Activated naive CD4-positive, alpha-beta T cell treated with anti-CD3 and anti-CD28 coated beads, Interleukin-2, amount 50 U/mL, for 24 hours (primary cell): ENCODE data around the gene SEMA4F.
A peak's percentile ranks its signal among the peaks of the same experiment; 100 is the strongest.

Experiments used
- H3K27ac Mint-ChIP-seq: one replicate; pipeline ENCODE4 v1.8.0; 2021; ENCODE audit warnings: mild to moderate bottlenecking, mixed read lengths
- H3K27me3 Mint-ChIP-seq: one replicate; pipeline ENCODE4 v1.8.0; 2021; ENCODE audit warnings: mixed read lengths
- H3K36me3 Mint-ChIP-seq: one replicate; pipeline ENCODE4 v1.8.0; 2021; ENCODE audit warnings: mixed read lengths
- H3K4me1 Mint-ChIP-seq: one replicate; pipeline ENCODE4 v1.8.0; 2021; ENCODE audit warnings: mixed read lengths
- H3K4me3 Mint-ChIP-seq: one replicate; pipeline ENCODE4 v1.8.0; 2021; ENCODE audit warnings: mild to moderate bottlenecking, mixed read lengths
- H3K9me3 Mint-ChIP-seq: one replicate; pipeline ENCODE4 v1.8.0; 2021; ENCODE audit warnings: mixed read lengths

Gene SEMA4F

DNA sequence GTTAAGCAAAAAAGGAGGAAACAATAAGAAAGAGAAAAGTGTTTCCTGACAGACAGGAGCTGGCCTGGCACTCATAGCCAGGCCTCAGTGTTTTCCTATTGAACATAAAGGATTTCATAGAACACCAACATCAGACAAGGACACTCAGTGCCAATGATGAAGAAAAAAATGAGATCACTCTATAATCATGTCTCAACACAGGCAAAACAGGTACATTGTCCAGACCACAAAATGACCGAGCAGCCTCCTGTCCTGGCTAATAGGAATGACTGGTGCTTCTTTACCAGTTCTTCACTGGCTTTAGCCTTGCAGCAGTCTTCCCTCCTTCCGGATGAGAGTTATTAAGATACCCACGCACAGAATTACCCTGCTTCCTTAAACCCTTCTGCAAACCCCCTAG lies 35.6 kb downstream of the SEMA4F start:
- H3K36me3 Mint-ChIP-seq = no peaks in the 10 kb centered on the region
- no peak overlapping the region for H3K27ac Mint-ChIP-seq
- H3K4me1 Mint-ChIP-seq = no peaks in the 10 kb centered on the region
- H3K27me3 Mint-ChIP-seq = no peaks in the 10 kb centered on the region
- H3K9me3 Mint-ChIP-seq = no peaks in the 10 kb centered on the region
- H3K4me3 Mint-ChIP-seq = no peak overlapping the region

DNA sequence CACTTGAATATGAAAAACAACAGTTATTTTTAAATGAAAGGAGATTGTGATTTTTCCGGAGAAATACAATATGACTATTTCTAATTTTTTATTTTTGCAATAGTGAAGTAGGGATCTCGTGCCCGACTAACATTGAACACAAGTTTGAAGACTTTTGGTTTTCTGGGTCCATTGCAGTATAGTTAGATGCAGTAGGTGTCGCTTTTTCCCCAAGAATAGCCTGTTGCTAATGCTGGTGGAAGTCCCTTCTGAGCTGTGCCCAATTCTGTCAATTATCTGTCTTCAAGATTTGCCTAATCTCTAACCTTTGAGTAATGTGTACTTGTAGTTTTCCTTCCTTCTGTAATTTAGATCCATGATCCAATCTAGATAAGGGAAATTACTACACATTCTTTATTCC lies 36.5 kb downstream of the SEMA4F start:
- Mint-ChIP-seq H3K9me3 (no peaks in the 10 kb centered on the region), H3K4me3 (no peak overlapping the region), H3K27me3 (no peaks in the 10 kb centered on the region), H3K27ac (no peak overlapping the region), H3K4me1 (no peaks in the 10 kb centered on the region), H3K36me3 (no peaks in the 10 kb centered on the region)

DNA sequence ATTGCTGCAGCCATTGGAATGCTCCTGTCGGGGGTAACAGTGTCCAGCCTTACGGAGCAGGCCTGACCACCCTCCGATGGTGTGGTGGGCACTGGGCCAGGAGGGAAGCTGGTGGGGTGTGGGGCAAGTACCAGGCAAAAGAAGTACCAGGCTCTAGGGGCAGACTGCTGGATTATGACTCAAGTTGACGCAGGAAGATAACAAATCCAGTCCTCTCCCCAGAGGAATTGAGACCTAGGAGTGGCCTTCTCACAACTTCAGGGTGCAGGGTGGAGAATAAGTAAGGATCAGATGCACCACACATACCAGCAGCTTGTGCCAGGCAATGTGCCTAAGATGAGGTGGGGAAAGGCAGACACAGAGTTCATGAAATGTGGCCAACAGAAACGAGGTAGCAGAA lies 37.9 kb downstream of the SEMA4F start:
- Mint-ChIP-seq H3K27ac (no peak overlapping the region), H3K27me3 (no peaks in the 10 kb centered on the region), H3K4me3 (no peak overlapping the region), H3K36me3 (no peaks in the 10 kb centered on the region), H3K4me1 (no peaks in the 10 kb centered on the region), H3K9me3 (no peaks in the 10 kb centered on the region)

DNA sequence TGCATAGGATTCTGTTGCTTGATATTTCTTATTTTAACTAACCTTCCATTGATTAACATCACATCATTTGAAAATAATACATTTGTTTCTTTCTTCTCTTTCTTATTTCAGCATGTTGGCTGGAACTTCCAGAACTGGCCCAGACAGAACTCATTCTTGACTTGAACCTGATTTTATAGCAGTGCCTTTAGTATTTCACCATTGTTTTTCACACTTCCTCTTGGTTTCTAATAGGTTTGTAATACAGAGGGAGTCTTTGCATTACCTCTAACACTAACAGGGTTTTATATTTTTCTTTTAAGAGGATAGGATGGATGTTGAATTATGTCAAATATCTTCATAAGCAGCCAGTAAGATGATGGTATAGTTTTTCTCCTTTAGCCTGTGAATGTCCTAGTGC lies 39.2 kb downstream of the SEMA4F start:
- no peak overlapping the region for H3K27ac Mint-ChIP-seq
- H3K9me3 Mint-ChIP-seq = no peaks in the 10 kb centered on the region
- no peaks in the 10 kb centered on the region for H3K27me3 Mint-ChIP-seq

DNA sequence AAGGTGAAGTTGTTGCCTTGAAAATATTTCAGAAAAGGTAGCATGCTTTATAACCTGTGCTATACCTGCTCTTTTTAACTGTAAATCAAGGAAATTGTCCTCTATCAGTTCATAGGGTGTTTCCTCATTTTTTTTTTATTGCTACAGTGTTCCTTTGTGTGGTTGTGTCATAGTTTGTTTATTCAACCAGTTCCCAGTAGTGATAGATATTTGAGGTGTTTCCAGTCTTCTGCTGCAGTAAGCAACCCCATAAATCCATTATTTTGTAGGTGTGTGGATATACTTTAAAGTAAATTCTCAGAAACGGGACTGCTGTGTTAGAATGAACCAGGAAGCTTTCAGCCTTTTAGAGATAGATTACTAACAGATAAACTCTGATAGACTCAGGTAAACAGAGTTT lies 39.6 kb downstream of the SEMA4F start:
- H3K27me3 Mint-ChIP-seq = no peaks in the 10 kb centered on the region
- H3K9me3 Mint-ChIP-seq = no peaks in the 10 kb centered on the region
- H3K27ac Mint-ChIP-seq = no peak overlapping the region
- no peaks in the 10 kb centered on the region for H3K4me1 Mint-ChIP-seq
- peaks cover 2% of the 10 kb centered on the region for H3K36me3 Mint-ChIP-seq
- H3K4me3 Mint-ChIP-seq = no peak overlapping the region

More for the DNA sequence above, 39.2 kb downstream of the SEMA4F start:
- Mint-ChIP-seq H3K36me3 (peaks cover 2% of the 10 kb centered on the region), H3K4me3 (no peak overlapping the region), H3K4me1 (no peaks in the 10 kb centered on the region)

DNA sequence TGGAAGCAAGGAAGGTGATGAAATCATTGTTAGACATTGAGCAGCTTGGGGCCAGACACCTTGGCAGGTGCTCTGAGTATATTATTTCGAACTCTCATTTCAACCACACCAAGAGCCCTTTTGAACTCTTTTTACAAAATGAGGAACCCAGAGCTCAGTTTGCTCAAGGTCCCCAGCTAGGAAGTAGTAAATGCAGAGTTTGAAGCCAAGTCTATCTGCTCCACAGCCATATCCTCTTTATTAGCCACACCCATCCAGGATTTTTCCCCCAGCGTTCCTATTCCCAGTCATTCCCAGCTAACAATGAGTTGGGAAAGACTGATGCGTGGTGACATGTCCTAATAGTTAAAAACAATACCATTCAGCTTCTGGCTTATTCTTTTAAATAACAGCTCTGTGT lies 40.2 kb downstream of the SEMA4F start:
- Mint-ChIP-seq H3K4me3 (no peak overlapping the region), H3K27me3 (no peaks in the 10 kb centered on the region), H3K4me1 (no peaks in the 10 kb centered on the region), H3K27ac (no peak overlapping the region), H3K9me3 (no peaks in the 10 kb centered on the region), H3K36me3 (peaks cover 2% of the 10 kb centered on the region)

DNA sequence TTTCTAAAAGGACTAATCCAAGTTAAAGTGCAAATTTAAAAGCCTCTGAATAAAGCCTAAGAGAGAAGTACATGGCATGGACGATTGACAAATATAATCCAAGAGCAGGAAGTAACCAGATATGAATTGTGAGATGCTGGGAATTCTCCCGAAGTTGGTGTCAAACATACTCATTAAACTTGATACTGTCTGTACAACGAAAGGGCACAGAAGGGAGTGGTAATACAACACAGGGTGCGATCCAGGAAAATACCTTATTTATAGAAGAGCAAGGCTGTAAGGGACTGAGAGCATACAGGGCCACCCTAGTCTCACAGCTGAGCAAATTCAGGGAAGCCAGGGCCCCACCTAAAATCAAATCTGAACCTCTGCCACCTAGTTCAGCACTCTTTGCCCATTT lies 41.6 kb downstream of the SEMA4F start:
- Mint-ChIP-seq H3K9me3 (no peaks in the 10 kb centered on the region), H3K36me3 (peaks cover 6% of the 10 kb centered on the region), H3K27ac (no peak overlapping the region), H3K4me3 (no peak overlapping the region), H3K4me1 (no peaks in the 10 kb centered on the region), H3K27me3 (no peaks in the 10 kb centered on the region)

DNA sequence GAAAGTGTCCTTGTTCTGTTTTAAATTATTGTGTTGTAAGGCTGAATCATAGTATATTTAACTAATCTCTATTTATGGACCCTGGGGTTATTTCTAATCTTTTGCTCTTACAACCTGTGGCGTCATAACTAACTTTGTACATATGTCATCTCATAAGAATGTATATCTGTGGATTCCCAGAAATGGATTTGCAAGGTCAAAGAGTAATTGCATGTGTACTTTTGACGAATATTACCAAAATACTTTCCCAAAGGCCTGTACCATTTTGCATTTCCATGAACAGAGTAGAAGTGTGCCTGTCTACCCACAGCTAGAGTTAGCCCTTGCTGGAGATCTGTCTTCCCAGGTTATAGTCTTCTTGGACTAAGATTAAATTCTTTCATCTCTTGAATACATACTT lies 42.8 kb downstream of the SEMA4F start:
- Mint-ChIP-seq H3K27me3 (no peaks in the 10 kb centered on the region), H3K4me3 (no peak overlapping the region), H3K27ac (no peak overlapping the region), H3K9me3 (no peaks in the 10 kb centered on the region), H3K36me3 (peaks cover 6% of the 10 kb centered on the region), H3K4me1 (no peaks in the 10 kb centered on the region)

DNA sequence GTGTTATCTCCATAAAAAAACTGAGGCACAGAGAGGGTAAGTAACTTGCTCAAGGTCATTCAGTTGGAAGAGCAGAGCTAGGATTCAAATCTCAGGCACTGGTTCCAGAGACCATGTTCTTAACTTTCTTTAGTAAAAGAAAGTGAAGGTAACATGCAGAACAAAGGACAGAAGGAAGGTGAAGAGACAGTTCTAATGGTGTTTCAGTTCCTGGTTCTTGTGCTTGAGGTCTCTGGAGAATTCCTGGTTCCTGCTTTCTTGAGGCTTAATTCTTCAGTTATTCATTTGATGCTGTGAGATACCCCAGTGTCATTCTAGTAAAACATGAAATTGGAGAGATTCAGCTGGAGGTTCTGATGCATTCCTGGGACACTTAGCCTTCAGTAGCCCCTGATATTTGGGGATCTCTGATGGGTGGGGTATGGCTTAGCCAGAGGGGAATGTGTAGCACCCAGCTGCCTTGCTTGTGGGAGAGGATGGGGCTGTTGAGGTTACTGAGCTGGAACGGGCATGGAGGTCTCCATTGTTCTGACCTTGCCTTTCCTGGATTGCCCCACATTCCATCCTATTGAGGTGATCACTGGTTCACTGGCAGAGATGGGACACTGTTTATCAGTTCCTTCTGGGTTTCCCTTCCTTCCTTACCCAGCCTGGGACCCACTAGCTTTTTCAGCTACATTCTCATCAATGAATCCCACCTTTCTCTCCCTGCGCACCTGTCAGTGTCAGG lies 46.8 kb downstream of the SEMA4F start:
- Mint-ChIP-seq H3K27ac (no peak overlapping the region), H3K27me3 (no peaks in the 10 kb centered on the region)

DNA sequence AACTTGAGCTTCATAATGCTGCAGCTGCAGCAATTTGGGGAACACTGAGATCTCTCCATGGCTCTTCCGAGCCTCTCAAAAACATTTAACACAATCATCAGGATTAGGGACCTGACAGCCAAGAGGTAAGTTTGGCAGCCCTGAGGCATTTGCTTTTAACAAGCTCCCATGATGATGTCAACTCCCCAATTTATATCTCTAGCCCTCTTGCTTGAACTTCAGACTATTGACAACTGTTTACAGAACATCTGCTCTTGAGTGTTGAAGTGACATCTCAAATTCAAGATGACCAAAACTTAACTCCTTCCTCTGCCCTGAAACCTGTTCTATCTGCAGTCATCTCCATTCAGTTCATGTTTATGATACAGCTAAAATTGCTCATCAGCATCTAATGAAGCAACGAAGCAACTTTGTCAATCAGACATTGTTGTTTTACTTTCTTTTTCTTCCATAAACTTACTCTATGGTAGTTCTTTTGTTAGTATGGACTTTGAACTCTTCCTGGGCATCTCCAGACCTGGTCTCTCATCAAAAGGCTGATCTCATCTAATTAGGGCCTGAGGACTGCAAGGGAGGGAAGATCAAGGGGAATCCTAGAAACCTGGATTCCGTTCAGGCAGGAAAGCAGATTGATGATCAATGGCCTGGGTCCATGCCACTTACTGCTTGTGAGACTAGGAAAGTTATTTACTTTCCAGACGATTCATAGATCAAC lies 48.1 kb downstream of the SEMA4F start:
- Mint-ChIP-seq H3K27me3 (no peaks in the 10 kb centered on the region), H3K27ac (peak overlapping the region; percentile 38), H3K9me3 (no peaks in the 10 kb centered on the region), H3K36me3 (peaks cover 12% of the 10 kb centered on the region), H3K4me3 (no peak overlapping the region), H3K4me1 (no peaks in the 10 kb centered on the region)

More for the DNA sequence above, 46.8 kb downstream of the SEMA4F start:
- H3K36me3 Mint-ChIP-seq = peaks cover 12% of the 10 kb centered on the region
- H3K9me3 Mint-ChIP-seq = no peaks in the 10 kb centered on the region
- no peaks in the 10 kb centered on the region for H3K4me1 Mint-ChIP-seq
- no peak overlapping the region for H3K4me3 Mint-ChIP-seq

DNA sequence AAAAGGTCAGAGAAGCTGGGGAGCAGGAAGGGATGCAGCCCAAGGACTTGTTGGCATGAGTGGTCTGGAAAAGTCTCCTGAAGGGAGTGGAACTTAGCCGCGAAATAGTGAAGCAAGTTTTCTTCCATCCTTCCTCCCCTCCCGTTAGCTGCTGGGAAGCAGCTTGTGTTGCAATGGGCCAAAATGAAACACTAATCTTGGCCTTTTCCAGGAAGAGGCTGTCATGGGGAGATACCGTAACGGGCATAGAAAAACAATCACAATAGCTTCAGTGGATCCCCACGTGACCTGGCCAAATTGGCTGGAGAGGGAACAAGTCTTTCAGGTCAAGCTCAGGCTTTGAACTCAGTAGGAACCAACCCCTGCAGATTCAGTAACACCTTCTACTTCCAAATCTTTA lies 49.3 kb downstream of the SEMA4F start:
- Mint-ChIP-seq H3K36me3 (peaks cover 18% of the 10 kb centered on the region), H3K9me3 (no peaks in the 10 kb centered on the region), H3K27ac (no peak overlapping the region), H3K4me1 (no peaks in the 10 kb centered on the region), H3K4me3 (no peak overlapping the region), H3K27me3 (no peaks in the 10 kb centered on the region)

DNA sequence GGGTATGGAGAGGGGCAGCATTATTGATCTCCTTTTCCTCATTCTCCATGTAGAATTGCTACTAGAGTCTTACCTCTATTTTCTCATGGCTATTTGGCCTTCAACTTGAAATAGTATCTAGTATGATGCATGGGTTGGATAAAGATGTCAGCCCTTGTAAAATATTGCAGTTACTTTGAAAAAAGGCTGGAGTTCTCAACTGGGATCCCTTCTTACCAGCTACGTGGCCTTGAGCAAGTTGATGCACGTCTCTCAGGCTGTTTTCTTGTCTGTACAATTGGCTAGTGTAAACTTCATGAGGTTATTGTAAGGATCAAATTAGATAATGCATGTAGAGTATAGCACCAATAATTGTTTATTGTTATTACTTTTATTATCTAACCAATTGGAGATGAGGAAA lies 50.2 kb downstream of the SEMA4F start:
- Mint-ChIP-seq H3K27me3 (no peaks in the 10 kb centered on the region), H3K36me3 (peaks cover 18% of the 10 kb centered on the region), H3K27ac (no peak overlapping the region), H3K4me1 (no peaks in the 10 kb centered on the region), H3K9me3 (no peaks in the 10 kb centered on the region), H3K4me3 (no peak overlapping the region)

DNA sequence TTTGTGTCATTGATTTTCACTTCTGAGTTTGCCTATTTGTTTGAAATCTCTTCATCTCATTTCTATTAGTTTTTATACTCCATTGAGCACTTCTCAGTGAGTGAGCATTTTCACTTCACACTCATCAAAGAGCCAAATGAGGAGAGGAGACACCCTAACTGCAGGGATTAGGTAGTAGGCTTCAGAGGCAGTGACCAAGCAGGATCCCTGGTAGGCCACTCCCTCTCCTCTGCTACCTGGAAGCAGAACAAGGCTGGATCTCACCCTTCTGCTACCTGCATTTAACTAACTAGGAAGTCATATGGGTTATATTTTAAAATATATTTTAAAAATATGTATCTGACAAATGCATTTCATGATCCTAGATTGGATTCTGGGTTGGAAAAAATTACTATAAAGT lies 52.7 kb downstream of the SEMA4F start:
- H3K9me3 Mint-ChIP-seq = no peaks in the 10 kb centered on the region
- no peak overlapping the region for H3K4me3 Mint-ChIP-seq

DNA sequence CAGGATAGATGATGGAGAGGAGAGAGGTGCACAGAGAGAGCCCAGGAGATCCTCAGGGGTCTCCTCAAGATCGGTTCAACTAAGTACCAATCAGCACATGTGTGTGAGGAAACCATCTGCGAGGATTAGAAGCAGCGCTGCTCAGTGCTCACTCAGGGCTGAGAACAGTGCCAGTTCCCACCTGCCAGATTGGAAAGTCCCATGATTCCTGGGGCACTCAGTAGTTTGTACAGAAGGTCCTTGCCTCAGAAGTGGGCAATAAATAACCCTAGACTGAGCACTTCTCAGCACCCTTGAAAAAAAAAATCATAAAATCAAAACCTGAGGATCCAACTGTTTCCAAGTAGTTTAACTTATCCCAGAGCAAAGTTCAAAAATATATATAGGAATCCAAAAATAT lies 53.8 kb downstream of the SEMA4F start:
- Mint-ChIP-seq H3K9me3 (no peaks in the 10 kb centered on the region), H3K36me3 (peaks cover 8% of the 10 kb centered on the region), H3K27me3 (no peaks in the 10 kb centered on the region), H3K4me1 (no peaks in the 10 kb centered on the region), H3K27ac (no peak overlapping the region), H3K4me3 (no peak overlapping the region)

More for the DNA sequence above, 52.7 kb downstream of the SEMA4F start:
- H3K27ac Mint-ChIP-seq = no peak overlapping the region
- H3K27me3 Mint-ChIP-seq = no peaks in the 10 kb centered on the region
- H3K4me1 Mint-ChIP-seq = no peaks in the 10 kb centered on the region
- peaks cover 14% of the 10 kb centered on the region for H3K36me3 Mint-ChIP-seq

DNA sequence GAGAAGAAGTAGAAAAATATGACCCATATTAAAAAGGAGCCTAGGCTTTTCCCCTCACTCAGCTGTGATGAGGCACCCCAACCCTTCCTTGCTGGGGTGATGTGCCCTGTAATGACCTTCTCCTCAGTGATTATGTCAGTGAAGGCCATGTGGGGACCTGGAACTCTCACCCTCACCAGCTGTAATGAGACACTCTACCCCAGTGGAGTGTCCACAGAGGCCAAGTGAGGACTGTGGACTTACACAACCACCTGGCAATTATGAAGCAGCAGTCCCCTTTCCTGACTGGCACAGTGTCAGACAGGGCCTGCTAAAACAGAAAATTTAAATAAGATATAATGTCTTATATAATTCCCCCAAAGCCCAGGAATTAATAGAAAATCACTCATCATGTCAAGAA lies 54.2 kb downstream of the SEMA4F start:
- no peak overlapping the region for H3K4me3 Mint-ChIP-seq
- H3K36me3 Mint-ChIP-seq = peaks cover 8% of the 10 kb centered on the region
- no peaks in the 10 kb centered on the region for H3K9me3 Mint-ChIP-seq
- H3K4me1 Mint-ChIP-seq = no peaks in the 10 kb centered on the region
- H3K27me3 Mint-ChIP-seq = no peaks in the 10 kb centered on the region
- no peak overlapping the region for H3K27ac Mint-ChIP-seq

DNA sequence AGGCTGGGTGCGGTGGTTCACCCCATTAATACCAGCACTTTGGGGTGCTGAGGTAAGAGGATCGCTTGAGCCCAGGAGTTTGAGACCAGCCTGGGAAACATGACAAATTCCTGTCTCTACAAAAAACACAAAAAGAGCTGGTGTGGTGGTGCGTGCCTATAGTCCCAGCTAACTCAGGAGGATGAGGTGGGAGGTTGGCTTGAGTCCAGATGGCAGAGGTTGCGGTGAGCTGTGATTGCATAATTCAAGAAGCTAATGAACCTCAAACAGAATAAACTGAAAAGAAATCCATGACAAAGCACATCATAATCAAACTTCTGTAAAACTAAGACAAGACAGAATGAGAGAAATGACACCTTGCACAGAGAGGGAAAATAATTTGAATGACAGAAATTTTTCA lies 54.8 kb downstream of the SEMA4F start:
- no peak overlapping the region for H3K4me3 Mint-ChIP-seq
- H3K9me3 Mint-ChIP-seq = no peaks in the 10 kb centered on the region
- peaks cover 8% of the 10 kb centered on the region for H3K36me3 Mint-ChIP-seq
- H3K27ac Mint-ChIP-seq = no peak overlapping the region
- no peaks in the 10 kb centered on the region for H3K4me1 Mint-ChIP-seq
- H3K27me3 Mint-ChIP-seq = no peaks in the 10 kb centered on the region
